CD4-positive, alpha-beta T cell (primary cell): ENCODE measurements around the gene INTS4. TPM values are rescaled to one million over a fixed set of nuclear protein-coding genes. Genes with fewer than 3 reads are reported as not detected.

Source experiments
- ATAC-seq: fragments of 200-7000 bp; cut with Tn5 transposase; one replicate; pipeline ENCODE4 v1.10.0; 2022; ENCODE audit warnings: mild to moderate bottlenecking; ENCODE audit not compliant: poor library complexity
- CTCF ChIA-PET: fragments of 350-600 bp; sonication (Branson Sonifier 250); formaldehyde crosslinking; loops from one replicate; lab custom pipeline; 2021; ENCODE audit warnings: antibody characterized with exemption, inconsistent platforms; lab: Charles Lee
- POLR2A ChIA-PET: fragments of 350-600 bp; sonication (Branson Sonifier 250); formaldehyde crosslinking; loops from one replicate; lab custom pipeline; 2021; ENCODE audit warnings: antibody characterized with exemption, inconsistent platforms; lab: Charles Lee
- DNase-seq, 14 experiments: peaks; one replicate each; pipeline ENCODE4 v3.0.0-alpha.2; 2013 to 2020; ENCODE audit warnings: mixed read lengths in 2 of 14
- H3K27ac ChIP-seq, 2 donors: one replicate each; pipeline versions ENCODE4 v1.5.1 to v1.7.0; 2013; ENCODE audit warnings: low read length in 2 of 2, low read depth in 1 of 2, mild to moderate bottlenecking in 1 of 2
- H3K27me3 ChIP-seq, 2 experiments: 1 replicate in 1 of 2; 2 replicates in 1 of 2; pipeline versions ENCODE4 v1.6.1 to v1.7.0; 2013; ENCODE audit warnings: low read length in 2 of 2, control low read depth in 1 of 2, mild to moderate bottlenecking in 1 of 2, moderate library complexity in 1 of 2; ENCODE audit not compliant: insufficient read depth in 2 of 2, control insufficient read depth in 1 of 2
- H3K36me3 ChIP-seq: one replicate; pipeline ENCODE4 v1.6.1; 2013; ENCODE audit warnings: low read length, control low read depth; ENCODE audit not compliant: insufficient read depth
- H3K4me1 ChIP-seq: one replicate; pipeline ENCODE4 v1.6.1; 2013; ENCODE audit warnings: low read length, control low read depth; ENCODE audit not compliant: insufficient read depth
- H3K4me3 ChIP-seq: one replicate; pipeline ENCODE4 v1.5.1; 2013; ENCODE audit warnings: mild to moderate bottlenecking, low read length, moderate library complexity
- H3K9me3 ChIP-seq, 2 experiments: 1 replicate in 1 of 2; 2 replicates in 1 of 2; pipeline versions ENCODE4 v1.6.1 to v1.7.0; 2013; ENCODE audit warnings: low read length in 2 of 2, mild to moderate bottlenecking in 2 of 2, control low read depth in 1 of 2, moderate library complexity in 1 of 2; ENCODE audit not compliant: control insufficient read depth in 1 of 2, insufficient read depth in 1 of 2
- H3K27ac Mint-ChIP-seq: one replicate; pipeline ENCODE4 v1.8.0; 2020; ENCODE audit warnings: mixed read lengths
- H3K27me3 Mint-ChIP-seq: one replicate; pipeline ENCODE4 v1.8.0; 2021; ENCODE audit warnings: mixed read lengths
- H3K36me3 Mint-ChIP-seq: one replicate; pipeline ENCODE4 v1.8.0; 2021; ENCODE audit warnings: low read depth, mixed read lengths
- H3K4me1 Mint-ChIP-seq: one replicate; pipeline ENCODE4 v1.8.0; 2021; ENCODE audit warnings: low read depth, mixed read lengths
- H3K4me3 Mint-ChIP-seq: one replicate; pipeline ENCODE4 v1.8.0; 2020; ENCODE audit warnings: mild to moderate bottlenecking, mixed read lengths
- H3K9me3 Mint-ChIP-seq: one replicate; pipeline ENCODE4 v1.8.0; 2020; ENCODE audit warnings: mixed read lengths
- CTCF ChIP-seq: fragments of 200-600 bp; IDR thresholded peaks from one replicate; pipeline ENCODE4 v1.8.0; 2022; ENCODE audit warnings: antibody characterized with exemption, mild to moderate bottlenecking
- intact Hi-C, 2 experiments: fragments of 100-400 bp; cut with DNase I in 1 of 2; cut with micrococcal nuclease in 1 of 2; formaldehyde crosslinking; loops; one replicate each; pipeline versions ENCODE4 v1.15.1 to v1.9.0; 2023 to 2025; cut with DNase I, micrococcal nuclease
- total RNA-seq, 174 experiments: library from RNA in 2 of 174; stranded (reverse) in 2 of 174; gene quantifications; one replicate each; pipeline ENCODE4 v1.2.3 and lab custom pipeline; 2021 to 2026

The INTS4 gene
- total RNA-seq, 2 experiments from 2014 or later: 46.5 to 49.2 TPM

GRCh38 chr11:78010755-78011154, 16.3 kb upstream of the INTS4 start:
- TF ChIP-seq CTCF: no peak
- no peak for ATAC-seq
- no peaks in the 10 kb centered on the region for H3K9me3 ChIP-seq
- ChIA-PET CTCF (no interaction called here), POLR2A (no interaction called here)
- Mint-ChIP-seq H3K36me3 (no peaks in the 10 kb centered on the region), H3K4me1 (no peaks in the 10 kb centered on the region), H3K27me3 (no peaks in the 10 kb centered on the region), H3K27ac (no peak overlapping the region), H3K9me3 (no peaks in the 10 kb centered on the region), H3K4me3 (no peak overlapping the region)
- no peak overlapping the region for H3K4me3 ChIP-seq
- H3K27me3 ChIP-seq: no peaks in the 10 kb centered on the region
- intact Hi-C loops: loop anchor here in 1 of 2 experiments (1.0 kb wide), 1 partner anchor 15 kb away; no protein-coding TSS in a partner anchor
- H3K36me3 ChIP-seq: no peaks in the 10 kb centered on the region
- H3K4me1 ChIP-seq: no peaks in the 10 kb centered on the region
- DNase-seq: no peak
- H3K27ac ChIP-seq: no peak overlapping the region

DNA sequence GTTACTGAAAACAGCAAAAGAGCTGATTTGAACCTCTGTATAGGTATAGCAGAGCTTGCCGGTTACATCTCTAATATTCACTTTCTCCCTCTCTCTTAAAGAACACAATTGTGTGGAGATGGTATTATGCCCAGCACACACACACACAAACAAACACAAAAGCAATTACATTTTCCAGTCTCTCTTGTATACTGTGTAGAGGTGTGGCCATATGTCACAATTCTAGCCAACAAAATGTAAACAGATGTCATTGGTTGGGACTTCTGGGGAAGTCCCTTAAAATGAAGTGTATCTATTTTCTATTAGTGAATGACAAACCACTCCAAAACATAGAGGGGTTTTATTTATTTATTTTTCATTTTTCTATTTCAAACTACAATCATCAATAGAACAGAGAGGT, 15.8 kb upstream of the INTS4 start:
- Mint-ChIP-seq H3K4me1 (no peaks in the 10 kb centered on the region), H3K9me3 (no peaks in the 10 kb centered on the region), H3K27me3 (no peaks in the 10 kb centered on the region), H3K36me3 (no peaks in the 10 kb centered on the region), H3K27ac (no peak overlapping the region), H3K4me3 (no peak overlapping the region)
- H3K36me3 ChIP-seq: no peaks in the 10 kb centered on the region
- ChIA-PET CTCF (no interaction called here), POLR2A (no interaction called here)
- no peak for ATAC-seq
- intact Hi-C loops: no loop called here
- no peak overlapping the region for H3K27ac ChIP-seq
- no peaks in the 10 kb centered on the region for H3K27me3 ChIP-seq
- no peaks in the 10 kb centered on the region for H3K4me1 ChIP-seq
- TF ChIP-seq CTCF: no peak
- H3K4me3 ChIP-seq: no peak overlapping the region
- no peak for DNase-seq
- no peaks in the 10 kb centered on the region for H3K9me3 ChIP-seq

DNA sequence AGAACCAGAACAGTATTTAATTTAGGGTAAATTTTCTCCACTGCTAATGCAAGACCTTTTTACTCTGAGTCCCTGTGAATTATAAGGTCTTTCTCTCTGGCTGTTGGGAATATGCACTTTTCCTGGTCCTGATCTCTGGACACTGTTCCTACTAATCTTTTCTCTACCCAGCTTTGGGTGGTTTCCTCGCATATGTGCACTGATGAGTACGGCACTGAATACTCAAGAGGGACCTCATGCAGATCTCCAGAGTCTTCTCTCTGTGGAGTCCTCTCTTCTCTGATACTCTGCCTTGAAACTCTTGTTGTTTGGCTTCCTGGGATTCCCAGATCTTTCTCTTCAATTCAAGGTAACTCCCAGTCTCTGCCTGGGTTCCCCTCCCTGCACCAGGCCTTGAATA, 14.6 kb upstream of the INTS4 start:
- ChIA-PET CTCF (interaction anchor here (1.1 kb wide), 1 partner anchor 11 kb away, joined by 5 read pairs; no protein-coding TSS in a partner anchor), POLR2A (no interaction called here)
- TF ChIP-seq CTCF: no peak
- no peak overlapping the region for H3K27ac Mint-ChIP-seq
- H3K36me3 Mint-ChIP-seq: no peaks in the 10 kb centered on the region
- no peak for ATAC-seq
- intact Hi-C loops: no loop called here
- DNase-seq: no peak
- Histone ChIP-seq H3K4me3 (no peak overlapping the region), H3K9me3 (no peaks in the 10 kb centered on the region), H3K27me3 (no peaks in the 10 kb centered on the region), H3K4me1 (no peaks in the 10 kb centered on the region), H3K36me3 (no peaks in the 10 kb centered on the region), H3K27ac (no peak overlapping the region)
- H3K9me3 Mint-ChIP-seq: no peaks in the 10 kb centered on the region
- H3K4me1 Mint-ChIP-seq: no peaks in the 10 kb centered on the region
- no peak overlapping the region for H3K4me3 Mint-ChIP-seq
- H3K27me3 Mint-ChIP-seq: no peaks in the 10 kb centered on the region
